ENCODE data around the gene CLCN4.

The CLCN4 gene

DNA sequence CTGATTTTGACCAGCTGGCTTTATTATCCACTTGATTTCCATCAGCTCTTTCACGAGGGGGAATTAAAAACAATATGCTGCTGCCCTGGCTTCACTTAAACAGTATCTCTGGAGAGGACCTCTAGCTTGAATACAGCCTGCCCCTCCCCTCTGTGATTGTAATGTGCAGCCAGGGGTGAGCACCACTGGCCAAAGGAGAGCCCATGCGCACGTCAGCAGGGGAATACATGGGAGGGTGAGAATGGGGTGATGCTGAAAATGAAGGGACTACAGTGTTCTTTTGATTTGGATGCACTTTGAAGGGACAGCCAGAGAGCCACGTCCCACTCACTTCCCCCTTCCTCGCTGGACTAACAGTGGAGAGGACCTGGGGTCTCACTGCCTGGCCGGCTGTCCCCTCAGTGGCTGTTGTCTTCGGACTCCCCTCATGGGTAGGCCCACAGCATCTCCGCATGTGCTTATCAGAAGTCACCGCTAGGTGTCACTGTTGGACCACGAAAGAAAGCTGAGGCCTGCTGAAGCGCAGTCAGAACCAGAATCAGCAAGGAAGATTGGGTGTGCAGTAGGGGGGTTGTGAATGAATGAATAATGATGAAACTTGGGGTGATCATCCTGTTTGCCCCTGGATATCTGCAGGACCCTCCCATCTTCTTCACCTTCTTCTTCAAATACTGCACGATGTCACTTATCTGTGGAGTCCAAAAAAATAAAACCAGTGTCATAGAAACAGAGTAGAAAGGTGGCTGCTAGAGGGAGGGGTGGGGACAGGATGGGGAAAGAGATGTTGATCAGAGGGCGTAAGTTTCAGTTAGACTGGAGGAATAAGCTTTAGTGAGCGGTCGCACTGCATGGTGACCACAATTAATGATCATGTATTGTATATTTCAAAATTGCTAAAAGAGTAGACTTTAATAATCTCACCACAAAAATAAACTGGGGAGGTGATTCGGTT, 32.8 kb downstream of the CLCN4 start:
- peak; percentile 63; the same call in 1 of the 2 replicates for TF ChIP-seq CTCF (IDR thresholded peaks at IDR 0.05; ENCODE audit: borderline replicate concordance, insufficient read depth, low read depth, low read length)
- no peak overlapping the region for H3K4me3 ChIP-seq (ENCODE audit: low read depth, low read length)

DNA sequence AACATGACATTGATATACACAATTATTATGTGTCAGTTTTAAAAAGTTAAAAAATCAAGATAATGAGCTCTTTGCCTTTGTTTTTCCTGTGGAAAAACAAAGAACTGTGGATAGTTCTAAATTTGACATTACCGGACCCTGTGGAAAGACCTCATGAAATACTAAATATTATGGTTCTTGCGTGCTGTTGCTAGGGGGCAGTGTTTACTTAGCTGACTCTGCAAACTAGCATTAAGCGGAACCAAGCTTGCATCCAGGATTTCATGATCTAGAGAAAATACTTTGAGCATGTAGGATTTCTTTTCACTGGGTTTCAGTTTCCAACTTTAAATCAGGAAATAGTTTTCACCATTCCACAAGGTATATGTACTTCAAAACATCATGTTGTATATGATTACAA, 33.6 kb downstream of the CLCN4 start:
- no peak overlapping the region for H3K4me3 ChIP-seq (ENCODE audit: low read depth, low read length)
- TF ChIP-seq CTCF (IDR thresholded peaks at IDR 0.05; ENCODE audit: borderline replicate concordance, insufficient read depth, low read depth, low read length): peak; percentile 50; the same call in 1 of the 2 replicates

- no peak for TF ChIP-seq CTCF (IDR thresholded peaks at IDR 0.05; ENCODE audit: borderline replicate concordance, insufficient read depth, low read depth, low read length)
- no peak overlapping the region for H3K4me3 ChIP-seq (ENCODE audit: low read depth, low read length)
Observed at GRCh38 chrX:10193587-10193986, 36.8 kb downstream of the CLCN4 start.

DNA sequence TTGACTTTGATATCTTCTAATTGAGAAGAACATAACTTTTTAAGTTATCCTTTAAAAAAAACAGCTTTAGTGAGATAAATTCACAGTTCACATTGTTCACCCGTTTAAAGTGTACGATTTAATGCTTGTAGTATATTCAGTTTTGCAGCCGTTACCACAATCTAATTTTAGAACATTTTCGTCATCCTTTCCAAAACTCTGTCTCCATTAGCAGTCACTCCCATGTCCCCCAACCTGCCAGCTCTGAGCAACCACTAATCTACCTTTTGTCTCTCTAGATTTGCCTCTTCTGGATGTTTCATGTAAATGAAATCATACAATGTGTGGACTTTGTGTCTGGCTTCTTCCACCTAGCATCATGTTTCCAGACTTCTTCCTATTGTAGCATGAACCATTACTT, 38.6 kb downstream of the CLCN4 start:
- no peak for TF ChIP-seq CTCF (IDR thresholded peaks at IDR 0.05; ENCODE audit: borderline replicate concordance, insufficient read depth, low read depth, low read length)
- H3K4me3 ChIP-seq (ENCODE audit: low read depth, low read length): no peak overlapping the region

DNA sequence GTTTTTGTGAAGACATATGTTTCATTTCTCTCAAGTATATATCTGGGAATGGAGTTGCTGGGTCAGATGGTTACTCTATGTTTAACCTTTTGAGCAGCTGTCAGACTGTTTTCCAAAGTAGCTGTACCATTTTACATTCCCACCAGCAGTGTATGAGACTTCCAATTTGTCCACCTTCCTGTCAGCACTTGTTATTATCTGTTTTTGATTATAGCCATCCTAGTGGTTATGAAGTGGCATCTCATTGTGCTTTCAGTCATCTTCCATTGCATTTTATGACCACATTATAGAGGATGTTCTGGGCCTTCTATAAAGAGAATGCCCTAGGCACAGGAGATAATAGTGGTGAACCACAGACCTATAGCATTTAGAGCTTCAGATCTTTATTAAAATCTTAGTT, 39.2 kb downstream of the CLCN4 start:
- no peak for TF ChIP-seq CTCF (IDR thresholded peaks at IDR 0.05; ENCODE audit: borderline replicate concordance, insufficient read depth, low read depth, low read length)

DNA sequence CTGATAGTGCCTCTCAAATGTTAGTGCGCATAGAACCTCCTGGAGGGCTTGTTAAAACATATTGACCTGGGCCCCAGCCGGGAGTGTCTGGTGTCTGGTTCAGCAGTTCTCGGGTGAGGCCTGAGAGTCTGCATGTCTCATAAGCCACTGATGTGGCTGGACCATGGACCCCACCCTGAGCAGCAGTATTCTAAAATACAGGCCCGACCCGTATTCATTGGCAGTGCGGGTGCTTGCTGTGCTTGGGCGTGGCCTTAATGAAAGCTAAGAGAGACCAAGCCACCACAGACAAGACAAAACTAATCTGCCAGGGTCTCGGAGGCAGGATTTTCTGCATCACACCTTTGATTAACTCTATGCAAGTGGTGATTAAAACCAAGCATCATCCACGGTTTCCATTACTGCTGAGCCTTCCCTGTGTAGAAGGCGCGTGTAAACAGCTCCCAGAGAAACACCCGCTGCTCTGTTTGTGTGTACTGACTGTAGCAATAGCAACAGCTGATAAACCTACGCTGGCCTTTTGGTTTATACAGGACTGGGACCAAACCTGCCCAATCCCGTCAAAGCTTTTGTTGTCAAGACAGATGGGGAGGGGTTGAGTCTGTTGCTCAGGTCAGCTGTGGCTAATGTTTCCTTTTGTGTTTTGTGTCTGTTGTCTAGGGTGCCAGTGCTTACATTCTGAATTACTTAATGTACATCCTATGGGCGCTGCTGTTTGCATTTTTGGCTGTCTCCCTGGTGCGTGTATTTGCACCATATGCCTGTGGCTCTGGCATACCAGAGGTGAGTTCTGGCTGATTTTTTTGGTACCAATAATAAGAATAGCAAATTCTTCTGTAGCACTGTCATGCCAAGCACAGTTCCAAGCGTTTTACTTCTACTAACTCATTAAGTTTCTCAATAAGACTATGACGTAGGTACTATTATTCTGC, 40.8 kb downstream of the CLCN4 start:
- TF ChIP-seq CTCF (IDR thresholded peaks at IDR 0.05; ENCODE audit: borderline replicate concordance, insufficient read depth, low read depth, low read length): no peak
- H3K4me3 ChIP-seq (ENCODE audit: low read depth, low read length): no peak overlapping the region

More for the DNA sequence above, 39.2 kb downstream of the CLCN4 start:
- no peak overlapping the region for H3K4me3 ChIP-seq (ENCODE audit: low read depth, low read length)

Data from GM12875 (cell line).